H9 (cell line): ENCODE measurements around the gene KRT3. TPM values are rescaled to one million over a fixed set of nuclear protein-coding genes. Genes with fewer than 3 reads are reported as not detected.

Source experiments
- DNase-seq: peaks from one replicate; pipeline ENCODE4 v3.0.0-alpha.2; 2017
- H2AFZ ChIP-seq: one replicate; pipeline ENCODE4 v1.6.1; 2013; ENCODE audit warnings: mild to moderate bottlenecking, low read length, control low read depth, moderate library complexity
- H2AK5ac ChIP-seq: 2 replicates; pipeline ENCODE4 v1.6.1; 2013; ENCODE audit warnings: low read length, control low read depth, mixed read lengths; ENCODE audit not compliant: insufficient read length
- H2BK120ac ChIP-seq: one replicate; pipeline ENCODE4 v1.6.1; 2013; ENCODE audit warnings: low read depth, mild to moderate bottlenecking, low read length, control low read depth, inconsistent platforms; ENCODE audit not compliant: poor library complexity, severe bottlenecking
- H2BK12ac ChIP-seq: 2 replicates; pipeline ENCODE4 v1.6.1; 2013; ENCODE audit warnings: low read length, control low read depth, mixed read lengths, low read depth; ENCODE audit not compliant: insufficient read length
- H2BK15ac ChIP-seq: 2 replicates; pipeline ENCODE4 v1.6.1; 2013; ENCODE audit warnings: low read depth, low read length, control low read depth
- H2BK20ac ChIP-seq: one replicate; pipeline ENCODE4 v1.6.1; 2013; ENCODE audit warnings: low read depth, mild to moderate bottlenecking, low read length, control low read depth, inconsistent platforms; ENCODE audit not compliant: poor library complexity, severe bottlenecking
- H2BK5ac ChIP-seq: 2 replicates; pipeline ENCODE4 v1.6.1; 2013; ENCODE audit warnings: low read length, control low read depth, mixed read lengths; ENCODE audit not compliant: insufficient read length
- H3K14ac ChIP-seq: 2 replicates; pipeline ENCODE4 v1.6.1; 2013; ENCODE audit warnings: low read length, control low read depth; ENCODE audit not compliant: insufficient read depth
- H3K18ac ChIP-seq: 2 replicates; pipeline ENCODE4 v1.6.1; 2013; ENCODE audit warnings: low read depth, mild to moderate bottlenecking, mixed read lengths, low read length, control low read depth; ENCODE audit not compliant: insufficient read length
- H3K23ac ChIP-seq: 2 replicates; pipeline ENCODE4 v1.6.1; 2013; ENCODE audit warnings: low read length, control low read depth, mixed read lengths, low read depth; ENCODE audit not compliant: insufficient read length
- H3K23me2 ChIP-seq: 2 replicates; pipeline ENCODE4 v1.6.1; 2013; ENCODE audit warnings: low read depth, mild to moderate bottlenecking, mixed read lengths, low read length, control low read depth; ENCODE audit not compliant: insufficient read length, poor library complexity, severe bottlenecking
- H3K27ac ChIP-seq: 2 replicates; pipeline ENCODE4 v1.5.1; 2013; ENCODE audit warnings: low read length, control low read depth, mixed read lengths, low read depth; ENCODE audit not compliant: insufficient read length
- H3K27me3 ChIP-seq: 2 replicates; pipeline ENCODE4 v1.6.1; 2013; ENCODE audit warnings: low read length, control low read depth, inconsistent platforms; ENCODE audit not compliant: insufficient read depth
- H3K4ac ChIP-seq: 2 replicates; pipeline ENCODE4 v1.6.1; 2013; ENCODE audit warnings: low read depth, mild to moderate bottlenecking, control low read depth, inconsistent platforms, low read length, moderate library complexity
- H3K4me1 ChIP-seq: 2 replicates; pipeline ENCODE4 v1.6.1; 2013; ENCODE audit warnings: low read length, control low read depth, inconsistent platforms; ENCODE audit not compliant: insufficient read depth
- H3K4me2 ChIP-seq: 2 replicates; pipeline ENCODE4 v1.6.1; 2013; ENCODE audit warnings: low read length, control low read depth, mixed read lengths; ENCODE audit not compliant: insufficient read length, insufficient read depth
- H3K56ac ChIP-seq: 2 replicates; pipeline ENCODE4 v1.6.1; 2013; ENCODE audit warnings: low read depth, mild to moderate bottlenecking, mixed read lengths, low read length, control low read depth; ENCODE audit not compliant: insufficient read length
- H3K79me1 ChIP-seq: 2 replicates; pipeline ENCODE4 v1.6.1; 2013; ENCODE audit warnings: low read depth, mild to moderate bottlenecking, moderate library complexity, low read length, control low read depth, inconsistent platforms; ENCODE audit not compliant: insufficient read depth, poor library complexity, severe bottlenecking
- H3K79me2 ChIP-seq: 2 replicates; pipeline ENCODE4 v1.6.1; 2013; ENCODE audit warnings: low read length, control low read depth, inconsistent platforms; ENCODE audit not compliant: insufficient read depth
- H3K9ac ChIP-seq: 2 replicates; pipeline ENCODE4 v1.6.1; 2013; ENCODE audit warnings: low read length, control low read depth, mixed read lengths; ENCODE audit not compliant: insufficient read length; ENCODE audit errors: extremely low read depth
- H3K9me3 ChIP-seq: one replicate; pipeline ENCODE4 v1.6.1; 2013; ENCODE audit warnings: low read depth, low read length, inconsistent platforms; ENCODE audit not compliant: control insufficient read depth
- H3T11ph ChIP-seq: one replicate; pipeline ENCODE4 v1.6.1; 2013; ENCODE audit warnings: mild to moderate bottlenecking, low read length, control low read depth, inconsistent platforms
- H4K20me1 ChIP-seq: one replicate; pipeline ENCODE4 v1.6.1; 2013; ENCODE audit not compliant: control insufficient read depth, insufficient read length, insufficient read depth
- H4K5ac ChIP-seq: 2 replicates; pipeline ENCODE4 v1.6.1; 2013; ENCODE audit warnings: low read depth, mild to moderate bottlenecking, mixed read lengths, low read length, control low read depth; ENCODE audit not compliant: insufficient read length
- H4K8ac ChIP-seq: replicated peaks from 2 replicates; pipeline ENCODE4 v1.6.1; 2013; ENCODE audit warnings: low read length, control low read depth, mixed read lengths, low read depth; ENCODE audit not compliant: insufficient read length
- H4K91ac ChIP-seq: 2 replicates; pipeline ENCODE4 v1.6.1; 2013; ENCODE audit warnings: low read depth, mild to moderate bottlenecking, moderate library complexity, mixed read lengths, low read length, control low read depth; ENCODE audit not compliant: insufficient read length
- H3K27ac Mint-ChIP-seq, 3 experiments: 2 replicates in 2 of 3; 3 replicates in 1 of 3; pipeline ENCODE4 v1.8.0; 2020 to 2021; ENCODE audit warnings: mixed read lengths in 3 of 3, mild to moderate bottlenecking in 1 of 3, moderate library complexity in 1 of 3
- H3K27me3 Mint-ChIP-seq: 2 replicates; pipeline ENCODE4 v1.8.0; 2021; ENCODE audit warnings: low read depth, mild to moderate bottlenecking, moderate library complexity, mixed read lengths
- H3K36me3 Mint-ChIP-seq, 3 experiments: 2 replicates in 2 of 3; 3 replicates in 1 of 3; pipeline ENCODE4 v1.8.0; 2020 to 2021; ENCODE audit warnings: low read depth in 3 of 3, mixed read lengths in 3 of 3; ENCODE audit not compliant: insufficient read depth in 1 of 3
- H3K4me1 Mint-ChIP-seq, 2 experiments: 2 replicates each; pipeline ENCODE4 v1.8.0; 2020; ENCODE audit warnings: mixed read lengths in 2 of 2
- H3K4me3 Mint-ChIP-seq, 2 experiments: 2 replicates in 1 of 2; 3 replicates in 1 of 2; pipeline ENCODE4 v1.8.0; 2020 to 2021; ENCODE audit warnings: mild to moderate bottlenecking in 2 of 2, mixed read lengths in 2 of 2, moderate library complexity in 1 of 2
- H3K9me3 Mint-ChIP-seq, 2 experiments: 2 replicates in 1 of 2; 3 replicates in 1 of 2; pipeline ENCODE4 v1.8.0; 2020; ENCODE audit warnings: mild to moderate bottlenecking in 2 of 2, mixed read lengths in 2 of 2, moderate library complexity in 1 of 2
- CTCF ChIP-seq: fragments of 200-600 bp; sonication (generic); conservative IDR thresholded peaks from 3 replicates; pipeline ENCODE4 v1.8.0; 2021; ENCODE audit warnings: antibody characterized with exemption, mild to moderate bottlenecking
- WGBS: extraction: QIAGEN DNeasy Blood & Tissue Kit; methylation state at CpG from one replicate; pipeline ENCODE4 v1.1.7; 2013; ENCODE audit warnings: missing lambda C conversion rate, low lambda C conversion rate, mixed read lengths; ENCODE audit not compliant: insufficient read length; ENCODE audit errors: extremely low coverage; 5-methylcytosine and 5-hydroxymethylcytosine counted together
- total RNA-seq: library from RNA; stranded (reverse); gene quantifications from 2 replicates; pipeline ENCODE4 v1.2.1, GENCODE V29; 2021

The KRT3 gene
- total RNA-seq, 1 experiment from 2014 or later, result not detected

DNA sequence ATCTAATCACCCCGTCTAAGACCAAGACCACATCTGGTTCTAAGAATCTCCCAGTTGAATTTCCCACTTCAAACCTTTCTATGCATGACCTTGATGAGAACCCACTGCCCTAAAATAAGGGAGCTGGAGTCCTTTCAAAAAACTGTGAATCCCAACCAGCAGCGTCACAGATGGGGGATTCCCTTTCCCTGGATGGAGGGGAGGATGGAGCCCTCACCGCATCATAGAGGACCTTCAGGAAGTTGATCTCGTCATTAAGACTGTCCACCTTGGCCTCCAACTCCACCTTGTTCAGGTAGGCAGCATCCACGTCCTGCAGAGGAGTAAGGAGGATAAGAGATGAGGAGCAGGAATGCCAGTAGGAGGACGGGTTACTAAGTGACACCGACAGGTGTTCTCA lies 13.2 kb upstream of the KRT3 start:
- Histone ChIP-seq H2AK5ac (no peak overlapping the region), H3K4ac (no peak overlapping the region), H3K9me3 (no peaks in the 10 kb centered on the region), H2BK5ac (no peak overlapping the region), H3K14ac (no peak overlapping the region), H2BK120ac (no peak overlapping the region), H2AFZ (no peak overlapping the region), H3K27me3 (no peaks in the 10 kb centered on the region), H3T11ph (no peak overlapping the region), H4K5ac (no peak overlapping the region), H3K27ac (no peak overlapping the region), H4K91ac (no peak overlapping the region), H3K56ac (no peak overlapping the region), H3K79me2 (no peaks in the 10 kb centered on the region), H4K20me1 (no peaks in the 10 kb centered on the region), H3K4me1 (peaks cover 2% of the 10 kb centered on the region; the same call in 1 of the 2 replicates), H3K79me1 (no peaks in the 10 kb centered on the region), H3K18ac (no peak overlapping the region), H3K23ac (no peak overlapping the region), H2BK20ac (no peak overlapping the region), H2BK12ac (no peak overlapping the region), H3K4me2 (no peak overlapping the region), H3K23me2 (no peaks in the 10 kb centered on the region), H2BK15ac (no peak overlapping the region), H3K9ac (no peak overlapping the region), H4K8ac (no peak overlapping the region)
- no peak for DNase-seq
- peaks cover 12% of the 10 kb centered on the region for H3K27me3 Mint-ChIP-seq
- no peaks in the 10 kb centered on the region for H3K36me3 Mint-ChIP-seq
- no peak overlapping the region for H3K4me3 Mint-ChIP-seq
- WGBS, result no CpG with 5 or more reads among the region's 7 CpGs
- no peaks in the 10 kb centered on the region for H3K9me3 Mint-ChIP-seq
- no peak overlapping the region for H3K27ac Mint-ChIP-seq
- TF ChIP-seq CTCF, result no peak
- peaks cover 14 to 16% of the 10 kb centered on the region in 2 experiments for H3K4me1 Mint-ChIP-seq
